ENCODE results near the gene PARD3B. TPM values are rescaled to one million over a fixed set of nuclear protein-coding genes. Genes with fewer than 3 reads are reported as not detected.

PARD3B gene
- total RNA-seq, 1 donor from 2014 or later, result 0.66 TPM

DNA sequence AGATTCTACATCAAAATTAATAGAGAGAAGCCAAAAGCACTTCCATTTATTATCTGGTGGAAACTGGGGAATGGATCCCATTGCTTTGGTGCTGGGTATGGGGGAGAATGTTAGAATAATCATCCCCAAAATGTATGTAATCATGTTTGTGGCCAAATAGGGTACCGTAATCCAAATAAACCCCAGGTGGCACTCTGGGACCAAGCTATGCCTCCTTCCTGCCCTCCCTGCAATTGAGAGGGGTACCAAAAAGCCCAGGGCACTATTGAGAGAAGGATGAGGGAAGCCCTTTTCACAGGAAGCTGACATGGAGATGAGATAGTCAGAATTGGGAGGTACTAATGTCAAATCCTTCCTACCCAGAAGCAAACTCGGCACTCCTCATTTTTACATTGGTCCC is 1051.3 kb downstream of the PARD3B start:
- Mint-ChIP-seq H3K27me3 (ENCODE audit: unreplicated experiment) (peaks cover 2% of the 10 kb centered on the region), H3K9me3 (ENCODE audit: unreplicated experiment) (no peaks in the 10 kb centered on the region), H3K36me3 (ENCODE audit: unreplicated experiment) (no peaks in the 10 kb centered on the region), H3K4me1 (ENCODE audit: low read depth, unreplicated experiment) (no peaks in the 10 kb centered on the region), H3K4me3 (ENCODE audit: unreplicated experiment) (no peak overlapping the region), H3K27ac (ENCODE audit: unreplicated experiment) (no peak overlapping the region)
- no peak for DNase-seq
- TF ChIP-seq, protein P1, sequence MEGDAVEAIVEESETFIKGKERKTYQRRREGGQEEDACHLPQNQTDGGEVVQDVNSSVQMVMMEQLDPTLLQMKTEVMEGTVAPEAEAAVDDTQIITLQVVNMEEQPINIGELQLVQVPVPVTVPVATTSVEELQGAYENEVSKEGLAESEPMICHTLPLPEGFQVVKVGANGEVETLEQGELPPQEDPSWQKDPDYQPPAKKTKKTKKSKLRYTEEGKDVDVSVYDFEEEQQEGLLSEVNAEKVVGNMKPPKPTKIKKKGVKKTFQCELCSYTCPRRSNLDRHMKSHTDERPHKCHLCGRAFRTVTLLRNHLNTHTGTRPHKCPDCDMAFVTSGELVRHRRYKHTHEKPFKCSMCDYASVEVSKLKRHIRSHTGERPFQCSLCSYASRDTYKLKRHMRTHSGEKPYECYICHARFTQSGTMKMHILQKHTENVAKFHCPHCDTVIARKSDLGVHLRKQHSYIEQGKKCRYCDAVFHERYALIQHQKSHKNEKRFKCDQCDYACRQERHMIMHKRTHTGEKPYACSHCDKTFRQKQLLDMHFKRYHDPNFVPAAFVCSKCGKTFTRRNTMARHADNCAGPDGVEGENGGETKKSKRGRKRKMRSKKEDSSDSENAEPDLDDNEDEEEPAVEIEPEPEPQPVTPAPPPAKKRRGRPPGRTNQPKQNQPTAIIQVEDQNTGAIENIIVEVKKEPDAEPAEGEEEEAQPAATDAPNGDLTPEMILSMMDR (IDR thresholded peaks at IDR 0.05; ENCODE audit: partially characterized antibody, unreplicated experiment), result no peak

GRCh38 chr2:205605638-205606304 is 1060.5 kb downstream of the PARD3B start:
- peaks cover 4% of the 10 kb centered on the region for H3K27me3 Mint-ChIP-seq (ENCODE audit: unreplicated experiment)
- no peaks in the 10 kb centered on the region for H3K4me1 Mint-ChIP-seq (ENCODE audit: low read depth, unreplicated experiment)
- TF ChIP-seq, protein P1 (IDR thresholded peaks at IDR 0.05; ENCODE audit: partially characterized antibody, unreplicated experiment), result no peak
- no peak overlapping the region for H3K27ac Mint-ChIP-seq (ENCODE audit: unreplicated experiment)
- H3K4me3 Mint-ChIP-seq (ENCODE audit: unreplicated experiment), result no peak overlapping the region
- H3K36me3 Mint-ChIP-seq (ENCODE audit: unreplicated experiment), result peaks cover 14% of the 10 kb centered on the region
- DNase-seq, result no peak
- peaks cover 5% of the 10 kb centered on the region for H3K9me3 Mint-ChIP-seq (ENCODE audit: unreplicated experiment)

- peaks cover 5% of the 10 kb centered on the region for H3K9me3 Mint-ChIP-seq (ENCODE audit: unreplicated experiment)
- H3K36me3 Mint-ChIP-seq (ENCODE audit: unreplicated experiment), result peaks cover 14% of the 10 kb centered on the region
- no peak for DNase-seq
- no peaks in the 10 kb centered on the region for H3K4me1 Mint-ChIP-seq (ENCODE audit: low read depth, unreplicated experiment)
- peaks cover 2% of the 10 kb centered on the region for H3K27me3 Mint-ChIP-seq (ENCODE audit: unreplicated experiment)
- H3K4me3 Mint-ChIP-seq (ENCODE audit: unreplicated experiment), result no peak overlapping the region
- no peak overlapping the region for H3K27ac Mint-ChIP-seq (ENCODE audit: unreplicated experiment)
- TF ChIP-seq, protein P1 (IDR thresholded peaks at IDR 0.05; ENCODE audit: partially characterized antibody, unreplicated experiment), result no peak
These were observed 1061.9 kb downstream of the PARD3B start for GRCh38 chr2:205607146-205607545.

- no peak for DNase-seq
- TF ChIP-seq, protein P1 (IDR thresholded peaks at IDR 0.05; ENCODE audit: partially characterized antibody, unreplicated experiment), result no peak
- H3K27me3 Mint-ChIP-seq (ENCODE audit: unreplicated experiment), result peaks cover 2% of the 10 kb centered on the region
- H3K9me3 Mint-ChIP-seq (ENCODE audit: unreplicated experiment), result peaks cover 5% of the 10 kb centered on the region
- H3K27ac Mint-ChIP-seq (ENCODE audit: unreplicated experiment), result no peak overlapping the region
- H3K4me3 Mint-ChIP-seq (ENCODE audit: unreplicated experiment), result no peak overlapping the region
- H3K36me3 Mint-ChIP-seq (ENCODE audit: unreplicated experiment), result peaks cover 14% of the 10 kb centered on the region
- no peaks in the 10 kb centered on the region for H3K4me1 Mint-ChIP-seq (ENCODE audit: low read depth, unreplicated experiment)
These were observed 1063.8 kb downstream of the PARD3B start for GRCh38 chr2:205609113-205609512.

- Mint-ChIP-seq H3K27ac (ENCODE audit: unreplicated experiment) (no peak overlapping the region), H3K4me1 (ENCODE audit: low read depth, unreplicated experiment) (no peaks in the 10 kb centered on the region), H3K9me3 (ENCODE audit: unreplicated experiment) (peaks cover 2% of the 10 kb centered on the region), H3K36me3 (ENCODE audit: unreplicated experiment) (peaks cover 4% of the 10 kb centered on the region), H3K4me3 (ENCODE audit: unreplicated experiment) (no peak overlapping the region), H3K27me3 (ENCODE audit: unreplicated experiment) (no peaks in the 10 kb centered on the region)
- no peak for DNase-seq
- TF ChIP-seq, protein P1 (IDR thresholded peaks at IDR 0.05; ENCODE audit: partially characterized antibody, unreplicated experiment), result no peak
These were observed 1065.2 kb downstream of the PARD3B start for GRCh38 chr2:205610437-205610836.
